Panc1 (cell line): Measurements from ENCODE around the gene ERMARD.

Source experiments
- POLR2AphosphoS5 ChIP-seq: IDR thresholded peaks from 2 replicates; pipeline ENCODE4 v1.6.1; 2012; ENCODE audit warnings: mild to moderate bottlenecking, low read depth, low read length, moderate library complexity
- TF ChIP-seq, protein P1 (sequence below): fragments of 450-650 bp; IDR thresholded peaks from 2 replicates; pipeline ENCODE4 v1.5.1; 2017; ENCODE audit warnings: mild to moderate bottlenecking

DNA sequence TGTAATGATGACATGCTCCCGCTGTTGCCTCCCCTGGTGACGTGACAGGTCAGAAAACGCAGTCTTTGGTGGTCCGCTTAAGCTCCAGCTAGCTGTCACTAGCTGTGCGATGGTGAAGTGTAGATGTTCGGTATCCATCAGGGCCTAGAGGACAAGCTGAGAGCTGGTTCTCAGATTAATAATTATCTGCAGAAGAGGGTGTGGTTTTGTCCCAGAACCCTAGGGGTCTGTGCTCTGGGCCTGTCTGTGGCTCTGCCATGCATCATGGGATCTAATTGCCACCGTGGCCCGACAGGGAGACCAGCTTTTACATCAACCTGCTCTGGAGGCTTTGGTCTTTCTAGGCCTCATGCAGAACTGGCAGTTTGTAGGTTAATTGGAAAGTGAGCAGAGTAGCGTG lies 34.1 kb downstream of the ERMARD start:
- TF ChIP-seq, protein P1, sequence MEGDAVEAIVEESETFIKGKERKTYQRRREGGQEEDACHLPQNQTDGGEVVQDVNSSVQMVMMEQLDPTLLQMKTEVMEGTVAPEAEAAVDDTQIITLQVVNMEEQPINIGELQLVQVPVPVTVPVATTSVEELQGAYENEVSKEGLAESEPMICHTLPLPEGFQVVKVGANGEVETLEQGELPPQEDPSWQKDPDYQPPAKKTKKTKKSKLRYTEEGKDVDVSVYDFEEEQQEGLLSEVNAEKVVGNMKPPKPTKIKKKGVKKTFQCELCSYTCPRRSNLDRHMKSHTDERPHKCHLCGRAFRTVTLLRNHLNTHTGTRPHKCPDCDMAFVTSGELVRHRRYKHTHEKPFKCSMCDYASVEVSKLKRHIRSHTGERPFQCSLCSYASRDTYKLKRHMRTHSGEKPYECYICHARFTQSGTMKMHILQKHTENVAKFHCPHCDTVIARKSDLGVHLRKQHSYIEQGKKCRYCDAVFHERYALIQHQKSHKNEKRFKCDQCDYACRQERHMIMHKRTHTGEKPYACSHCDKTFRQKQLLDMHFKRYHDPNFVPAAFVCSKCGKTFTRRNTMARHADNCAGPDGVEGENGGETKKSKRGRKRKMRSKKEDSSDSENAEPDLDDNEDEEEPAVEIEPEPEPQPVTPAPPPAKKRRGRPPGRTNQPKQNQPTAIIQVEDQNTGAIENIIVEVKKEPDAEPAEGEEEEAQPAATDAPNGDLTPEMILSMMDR: no peak
- no peak for TF ChIP-seq POLR2AphosphoS5
